AG10803 (cell line): ENCODE results near the gene HOXC13.

Experiments
- DNase-seq: peaks from one replicate; pipeline ENCODE4 v3.0.0; 2010; ENCODE audit warnings: low read depth
- H3K4me3 ChIP-seq: 2 replicates; pipeline ENCODE4 v1.5.1; 2011; ENCODE audit warnings: mild to moderate bottlenecking, low read length, control low read depth
- TF ChIP-seq, protein P1 (sequence below): conservative IDR thresholded peaks from 2 replicates; pipeline ENCODE4 v1.5.1; 2011; ENCODE audit warnings: mild to moderate bottlenecking, low read length, control low read depth, inconsistent platforms

The HOXC13 gene

GRCh38 chr12:53995378-53996239, 57.0 kb downstream of the HOXC13 start:
- H3K4me3 ChIP-seq, result peak overlapping the region; percentile 98
- TF ChIP-seq, protein P1, sequence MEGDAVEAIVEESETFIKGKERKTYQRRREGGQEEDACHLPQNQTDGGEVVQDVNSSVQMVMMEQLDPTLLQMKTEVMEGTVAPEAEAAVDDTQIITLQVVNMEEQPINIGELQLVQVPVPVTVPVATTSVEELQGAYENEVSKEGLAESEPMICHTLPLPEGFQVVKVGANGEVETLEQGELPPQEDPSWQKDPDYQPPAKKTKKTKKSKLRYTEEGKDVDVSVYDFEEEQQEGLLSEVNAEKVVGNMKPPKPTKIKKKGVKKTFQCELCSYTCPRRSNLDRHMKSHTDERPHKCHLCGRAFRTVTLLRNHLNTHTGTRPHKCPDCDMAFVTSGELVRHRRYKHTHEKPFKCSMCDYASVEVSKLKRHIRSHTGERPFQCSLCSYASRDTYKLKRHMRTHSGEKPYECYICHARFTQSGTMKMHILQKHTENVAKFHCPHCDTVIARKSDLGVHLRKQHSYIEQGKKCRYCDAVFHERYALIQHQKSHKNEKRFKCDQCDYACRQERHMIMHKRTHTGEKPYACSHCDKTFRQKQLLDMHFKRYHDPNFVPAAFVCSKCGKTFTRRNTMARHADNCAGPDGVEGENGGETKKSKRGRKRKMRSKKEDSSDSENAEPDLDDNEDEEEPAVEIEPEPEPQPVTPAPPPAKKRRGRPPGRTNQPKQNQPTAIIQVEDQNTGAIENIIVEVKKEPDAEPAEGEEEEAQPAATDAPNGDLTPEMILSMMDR, result no peak
- DNase-seq, result peak; percentile 77
